GM19351 (cell line): ENCODE results near the gene DPCD.
"Not testable (repeated sequence)": the region's sequence is repeated elsewhere in the genome, so short reads cannot be mapped to it uniquely, and the experiment has no call there.

Experiments
- ATAC-seq: cut with Tn5 transposase; IDR thresholded peaks from one replicate; pipeline ENCODE4 v1.9.1; 2021; ENCODE audit warnings: mild to moderate bottlenecking, moderate library complexity; ENCODE audit not compliant: unreplicated experiment

Gene DPCD

DNA sequence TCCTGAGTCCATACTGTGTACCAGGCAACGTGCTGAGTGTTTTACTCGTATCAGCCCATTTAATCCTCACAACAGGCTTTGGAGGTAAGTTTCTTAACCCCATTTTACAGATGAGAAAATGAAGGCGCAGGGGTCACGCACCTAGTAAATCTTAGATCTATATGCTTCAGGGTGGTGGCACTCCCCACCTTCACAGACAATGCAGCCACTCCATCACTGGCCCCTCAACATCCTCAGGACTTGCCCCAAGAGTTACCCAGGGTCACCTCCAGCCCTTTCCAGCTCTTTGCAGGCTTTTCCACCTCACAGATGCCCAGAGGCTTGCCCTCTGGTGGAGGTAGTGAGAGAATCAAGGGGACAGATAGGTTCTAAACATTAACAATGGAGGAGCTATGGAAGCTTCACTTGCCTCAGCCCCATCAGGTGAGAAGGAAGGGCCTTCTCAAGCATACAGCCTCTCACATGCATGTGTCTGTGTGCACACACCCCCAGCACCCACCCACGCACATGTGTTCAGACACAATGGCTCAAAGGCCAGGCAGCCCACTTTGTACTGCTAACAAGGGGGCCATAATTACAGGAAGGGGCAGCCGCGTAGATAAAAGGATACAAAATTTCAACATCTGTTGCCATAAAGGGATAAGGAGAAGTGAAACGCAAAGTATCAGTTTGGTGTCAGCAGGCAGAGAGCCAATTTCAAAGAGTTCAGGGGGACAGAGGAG lies 29.1 kb downstream of the DPCD start:
- ATAC-seq = peak; percentile 56

DNA sequence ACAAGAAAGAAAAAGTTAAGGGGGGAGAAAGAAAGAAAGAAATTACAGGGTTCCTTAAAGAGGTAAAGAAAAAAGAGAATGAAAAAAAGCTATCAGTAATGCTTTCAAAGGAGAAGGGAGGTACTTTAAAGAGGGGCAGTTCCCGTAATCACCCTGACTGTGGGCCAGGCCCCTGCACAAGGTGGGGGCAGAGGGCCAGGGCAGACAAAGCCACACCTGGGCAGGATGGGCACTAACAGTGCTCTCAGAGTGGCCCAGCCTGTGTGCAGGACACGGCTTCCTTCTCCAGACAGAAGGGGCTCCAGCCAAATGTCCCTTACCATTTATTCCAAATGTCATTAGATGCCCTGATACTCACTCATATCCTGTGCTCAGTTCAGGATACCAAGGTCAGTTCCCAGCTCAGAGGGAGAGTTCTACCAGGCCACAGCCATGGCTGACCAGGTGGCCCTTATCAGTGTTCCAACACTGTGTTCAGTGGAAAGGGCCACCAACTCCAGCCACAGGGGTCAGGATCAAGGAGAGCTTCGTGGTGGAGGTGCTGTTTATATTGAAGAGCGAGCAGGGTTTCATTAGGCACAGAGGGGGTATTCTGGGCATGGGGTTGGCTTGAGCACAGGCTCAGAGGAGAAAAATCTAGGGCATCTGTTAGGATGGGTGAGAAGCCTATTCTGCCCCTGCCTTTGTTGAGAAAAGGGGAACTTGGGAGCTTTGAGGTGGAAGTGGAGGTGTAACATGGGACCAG lies 29.9 kb downstream of the DPCD start:
- peak; percentile 20 for ATAC-seq

DNA sequence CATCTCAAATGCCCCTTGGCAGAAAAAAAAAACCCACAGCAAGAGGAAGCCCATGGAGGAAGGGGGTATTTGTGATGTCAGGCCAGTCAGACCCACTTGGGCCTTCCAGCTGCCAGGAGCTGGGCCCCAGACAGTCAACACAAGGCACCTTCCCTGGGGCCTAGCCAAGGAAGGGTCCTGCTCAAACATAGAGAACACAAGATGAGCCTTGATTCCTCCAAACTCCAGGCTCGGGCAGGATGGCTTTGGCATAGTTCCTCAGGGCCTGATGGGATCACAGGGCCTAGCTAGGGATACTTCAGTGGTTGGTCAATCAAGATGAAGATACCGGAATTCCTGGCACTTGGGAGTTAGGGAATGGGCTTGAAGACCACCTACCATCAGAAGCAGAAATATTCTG lies 30.8 kb downstream of the DPCD start:
- no peak for ATAC-seq

DNA sequence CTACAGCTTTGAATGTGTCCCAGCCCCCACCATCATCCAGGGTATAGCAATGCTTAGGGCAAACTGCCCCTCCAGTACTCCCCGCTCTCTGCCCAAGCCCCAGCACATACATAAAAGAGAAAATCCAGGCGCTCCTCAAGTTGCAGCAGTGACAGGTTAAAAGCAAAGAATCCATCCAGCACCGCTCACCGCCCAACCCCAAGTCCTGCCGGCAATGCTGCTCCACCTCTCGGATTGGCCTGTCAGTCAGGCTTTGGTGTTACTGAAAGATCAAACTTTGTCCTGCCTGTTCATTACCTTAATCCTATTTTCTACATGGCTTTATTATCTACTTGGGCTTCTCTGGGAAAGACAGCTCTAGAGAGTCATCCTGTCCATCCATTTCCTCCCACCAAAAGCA lies 31.9 kb downstream of the DPCD start:
- no peak for ATAC-seq

DNA sequence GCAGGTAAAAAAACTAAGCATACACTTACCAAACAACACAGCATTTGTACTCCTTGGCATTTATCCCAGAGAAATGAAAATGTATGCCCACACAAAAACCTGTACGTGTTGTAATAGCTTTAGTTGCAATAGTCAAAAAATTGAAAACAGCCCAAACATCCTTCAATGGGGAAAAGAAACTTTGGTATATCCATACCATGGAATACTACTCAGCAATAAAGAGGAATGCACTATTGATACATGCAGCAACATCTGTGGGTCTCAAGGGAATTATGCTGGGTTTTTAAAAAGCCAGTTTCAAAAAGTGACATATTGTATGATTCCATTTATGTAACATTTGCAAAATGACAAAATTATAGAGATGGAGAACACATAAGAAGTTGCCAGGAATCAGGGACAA lies 35.4 kb downstream of the DPCD start:
- no peak for ATAC-seq

DNA sequence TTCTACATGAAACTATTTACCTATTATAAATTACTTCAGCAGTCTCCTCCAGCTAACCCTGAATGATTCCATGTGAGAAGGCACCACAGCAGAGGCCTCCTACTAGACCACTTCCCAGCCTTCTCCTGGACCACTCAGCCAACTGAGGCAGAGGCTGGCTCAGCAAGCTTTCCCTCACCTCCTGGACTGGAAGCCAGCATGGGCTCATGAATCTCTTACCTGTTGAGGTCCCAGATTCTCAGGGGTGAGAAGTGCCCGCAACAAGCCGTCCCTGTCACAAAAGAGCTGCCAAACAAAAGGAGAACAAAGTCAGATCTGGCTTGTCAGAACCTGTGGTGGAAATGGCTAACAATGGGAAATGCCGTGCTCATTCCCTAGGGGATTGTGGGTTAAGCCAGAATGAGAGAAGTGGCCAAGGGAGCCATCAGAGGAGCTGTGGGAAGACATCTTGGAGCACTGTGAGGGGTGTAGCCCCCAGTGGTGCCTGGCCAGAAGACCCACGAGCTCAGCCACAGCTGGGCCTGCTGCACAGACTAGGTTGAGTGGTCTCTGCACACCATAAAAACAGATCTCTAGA lies 36.5 kb downstream of the DPCD start:
- no peak for ATAC-seq

DNA sequence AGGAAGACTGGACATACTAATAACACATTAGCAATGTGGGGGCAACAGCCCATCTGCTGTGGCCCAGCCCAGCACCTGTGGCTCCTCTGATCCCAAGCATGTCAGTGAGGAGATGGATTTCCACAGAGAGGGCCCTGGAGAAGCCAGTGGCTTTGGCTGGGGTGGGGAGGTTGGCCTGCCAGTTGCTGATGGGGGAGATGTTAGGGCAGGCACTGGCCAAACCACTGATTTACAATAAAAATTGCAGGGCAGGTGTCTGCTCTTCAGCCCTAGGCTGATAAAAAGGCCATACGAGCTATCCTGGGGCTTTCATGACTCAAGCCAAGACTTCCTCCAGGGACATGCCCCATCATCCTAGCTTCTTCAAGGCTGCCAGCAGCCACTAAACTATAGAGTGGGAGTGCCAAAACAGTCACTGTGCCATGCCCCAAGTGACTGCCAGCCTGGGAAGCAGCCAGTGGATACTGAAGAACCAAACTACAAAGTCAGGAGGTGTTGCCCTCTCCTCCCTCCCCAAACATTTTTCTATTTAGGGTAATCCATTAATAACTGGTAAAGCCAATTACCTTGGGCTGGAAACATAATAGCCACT lies 37.8 kb downstream of the DPCD start:
- ATAC-seq = no peak

GRCh38 chr10:101629837-101630632 lies 41.9 kb downstream of the DPCD start:
- no peak for ATAC-seq

DNA sequence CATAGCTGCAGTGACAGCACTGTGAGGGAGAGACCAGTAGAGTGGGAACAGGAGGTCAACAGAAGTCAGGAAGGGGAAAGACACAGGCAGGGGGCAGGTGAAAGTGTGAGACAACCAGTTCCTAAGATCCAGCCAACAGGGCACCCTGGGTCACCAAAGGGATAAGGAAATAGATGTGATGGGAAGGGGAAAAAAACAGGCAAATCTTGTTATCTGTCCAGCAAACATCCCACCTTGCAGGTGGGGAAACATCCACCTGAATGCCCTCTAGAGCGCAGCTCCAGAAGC lies 42.5 kb downstream of the DPCD start:
- ATAC-seq = no peak

DNA sequence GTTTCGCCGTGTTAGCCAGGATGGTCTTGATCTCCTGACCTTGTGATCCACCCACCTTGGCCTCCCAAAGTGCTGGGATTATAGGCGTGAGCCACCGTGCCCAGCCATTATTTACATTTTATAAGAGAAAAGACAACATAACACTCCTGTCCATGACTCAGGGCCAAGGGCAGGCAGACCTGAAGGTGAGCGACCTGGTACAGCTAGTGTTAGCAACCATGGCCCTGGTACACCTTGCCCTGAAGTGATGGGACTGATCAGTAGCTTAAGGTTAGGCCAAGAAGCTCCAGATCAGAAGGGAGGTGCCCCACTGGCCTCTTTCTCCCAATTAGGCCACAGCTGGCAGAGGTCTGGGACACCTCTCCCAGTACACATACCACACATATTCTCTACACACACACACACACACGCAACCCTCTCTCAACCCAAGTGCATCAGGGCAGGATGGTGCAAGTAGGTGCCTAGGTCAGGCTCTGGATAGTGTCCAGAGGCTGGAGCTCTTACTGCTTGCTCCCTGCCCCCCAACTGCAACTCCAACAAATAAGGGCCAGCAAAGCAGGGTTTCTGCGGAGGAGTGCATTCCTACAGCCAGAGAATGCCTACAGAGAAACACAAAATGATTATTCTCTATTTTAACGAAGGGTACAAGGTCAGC lies 43.8 kb downstream of the DPCD start:
- ATAC-seq = no peak

GRCh38 chr10:101633510-101633909 lies 45.4 kb downstream of the DPCD start:
- ATAC-seq = not testable (repeated sequence)

GRCh38 chr10:101639141-101639900 lies 51.2 kb downstream of the DPCD start:
- no peak for ATAC-seq

DNA sequence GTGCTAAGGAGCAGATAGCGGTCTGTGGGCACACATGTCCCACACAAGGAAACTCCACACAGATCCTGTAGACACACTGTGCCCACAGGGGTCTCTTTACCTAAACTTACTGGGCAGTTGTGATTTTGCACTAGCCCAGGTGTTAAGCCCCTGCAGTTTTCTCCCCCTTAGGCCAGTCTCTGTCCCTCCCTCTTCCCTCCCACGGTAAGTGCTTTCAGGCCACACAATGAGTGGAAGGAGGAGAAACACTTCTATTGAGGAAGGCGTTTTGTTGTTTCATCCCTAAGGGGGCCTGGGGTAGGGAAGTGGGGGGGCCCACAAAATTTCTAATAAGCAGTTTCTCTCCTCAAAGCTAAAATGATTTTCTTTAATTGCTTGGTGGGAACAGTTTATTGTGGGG lies 55.4 kb downstream of the DPCD start:
- ATAC-seq = no peak

GRCh38 chr10:101644002-101644401 lies 55.9 kb downstream of the DPCD start:
- no peak for ATAC-seq

GRCh38 chr10:101645659-101646058 lies 57.5 kb downstream of the DPCD start:
- ATAC-seq = no peak

DNA sequence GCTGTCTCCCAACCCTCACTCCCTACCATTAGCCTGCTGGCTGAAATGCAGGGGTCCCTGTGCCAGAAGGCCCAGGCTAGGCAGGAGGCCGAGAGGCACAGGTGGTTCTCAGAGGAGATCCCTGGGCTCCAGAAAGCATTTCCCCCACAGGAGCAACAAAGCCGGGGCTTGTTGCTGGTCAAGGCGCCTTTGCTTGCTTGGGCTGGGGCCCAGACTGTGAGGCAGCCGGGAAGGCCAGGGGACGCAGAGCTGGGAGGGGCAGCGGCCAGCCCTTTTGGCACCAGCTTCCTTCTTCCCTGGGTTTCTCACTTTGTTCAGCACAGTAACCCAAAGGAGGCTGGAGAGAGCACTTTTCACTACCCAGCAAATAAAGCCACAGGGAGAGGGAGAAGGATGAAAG lies 58.2 kb downstream of the DPCD start:
- no peak for ATAC-seq

DNA sequence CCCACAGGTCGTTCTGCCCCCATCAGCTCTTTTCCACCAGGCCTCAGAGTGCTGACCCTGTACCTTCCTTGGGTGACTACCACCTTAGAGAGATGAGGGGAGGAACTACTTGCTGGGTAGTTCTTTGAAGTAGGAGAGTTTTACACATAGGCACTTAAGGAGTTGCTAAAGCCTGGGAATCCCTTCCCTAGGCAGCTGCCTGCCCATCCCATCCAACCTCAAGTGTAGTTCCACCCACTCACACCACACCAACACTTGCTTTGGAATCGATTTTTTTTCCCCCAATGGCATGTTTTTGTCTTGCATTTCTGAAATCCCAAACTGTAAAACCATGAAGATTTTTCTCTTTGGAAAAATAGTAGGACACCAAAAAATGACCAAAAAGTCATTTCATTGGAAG lies 59.1 kb downstream of the DPCD start:
- ATAC-seq = no peak

GRCh38 chr10:101649525-101650085 lies 61.5 kb downstream of the DPCD start:
- ATAC-seq = no peak

GRCh38 chr10:101650863-101651262 lies 62.7 kb downstream of the DPCD start:
- no peak for ATAC-seq

DNA sequence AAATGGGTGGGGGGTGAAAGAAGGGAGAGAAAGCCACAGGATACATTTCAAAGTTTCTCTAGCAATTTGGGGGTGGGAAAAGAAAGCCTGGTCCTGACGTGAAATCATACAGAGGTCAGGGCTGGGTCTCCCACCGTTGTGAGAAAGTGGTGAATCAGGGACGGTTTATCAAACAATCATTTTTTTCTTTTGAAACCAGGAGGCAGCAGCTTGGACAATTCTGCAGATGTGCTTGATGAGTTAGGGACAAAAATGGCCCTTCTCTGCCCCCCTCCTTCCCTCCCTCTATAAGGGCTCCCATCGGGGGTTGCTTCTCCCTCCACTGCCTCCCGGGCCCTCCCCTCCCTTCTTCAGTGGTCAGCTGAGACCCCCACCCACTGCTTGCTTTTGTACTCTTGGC lies 63.2 kb downstream of the DPCD start:
- ATAC-seq = no peak
